Measurements from ENCODE around the gene NEDD8. TPM values are rescaled to one million over a fixed set of nuclear protein-coding genes. Genes with fewer than 3 reads are reported as not detected.

NEDD8 gene
- total and polyA plus RNA-seq, 2 donors (not counting 1 experiment from before 2014, with no cell fraction given), result 86.7 to 98.5 TPM

GRCh38 chr14:24235804-24236688 is 3.9 kb upstream of the NEDD8 start:
- intact Hi-C loops (cut with micrococcal nuclease), result no loop called here
- H3K9ac ChIP-seq (ENCODE audit: low read length), result no peak overlapping the region
- peaks cover 81% of the 10 kb centered on the region for H3K4me1 Mint-ChIP-seq

More at GRCh38 chr14:24235804-24236688, 3.9 kb upstream of the NEDD8 start:
- peaks cover 2 to 61% of the 10 kb centered on the region in 2 experiments for H3K36me3 ChIP-seq (replicated peaks in 1 of 2; ENCODE audit: control extremely low read depth in 1 of 2, control insufficient read depth in 1 of 2, extremely low read depth in 1 of 2, insufficient read depth in 2 of 2, low read length in 1 of 2)
- no peaks in the 10 kb centered on the region for H3K27me3 Mint-ChIP-seq
- no peak overlapping the region for H3K4me3 Mint-ChIP-seq
- TF ChIP-seq CTCF (IDR thresholded peaks at IDR 0.05) (no peak), EZH2 (IDR thresholded peaks at IDR 0.05; ENCODE audit: borderline replicate concordance, insufficient read depth, low read depth, low read length, poor library complexity, severe bottlenecking) (no peak)
- H3K4me1 ChIP-seq (ENCODE audit: control insufficient read depth in 2 of 2, insufficient read depth in 2 of 2, low read length in 2 of 2), result peaks cover 40 to 44% of the 10 kb centered on the region in 2 donors
- no peak for DNase-seq
- no peak overlapping the region for H3K4me2 ChIP-seq (replicated peaks; ENCODE audit: low read depth, low read length, poor library complexity, severe bottlenecking)
- peak overlapping the region; percentile 0 for H3K27ac Mint-ChIP-seq
- H3K9me3 ChIP-seq (ENCODE audit: control extremely low read depth in 1 of 3, control insufficient read depth in 2 of 3, insufficient read depth in 1 of 3, low read length in 2 of 3), result no peaks in the 10 kb centered on the region
- ChIA-PET CTCF (interaction anchor here (1.4 to 3.2 kb wide), 4 partner anchors 20 to 196 kb away, joined by 5 to 10 read pairs (median 7); partner anchors contain the start of gene MDP1), POLR2A (interaction anchor here (0.5 kb wide), 1 partner anchor 85 kb away, joined by 3 read pairs; no protein-coding TSS in a partner anchor)
- no peaks in the 10 kb centered on the region for H3K27me3 ChIP-seq (replicated peaks in 1 of 4; ENCODE audit: control extremely low read depth in 1 of 4, control insufficient read depth in 3 of 4, insufficient read depth in 4 of 4, low read length in 3 of 4)
- no peaks in the 10 kb centered on the region for H3K9me3 Mint-ChIP-seq (ENCODE audit: insufficient read depth)
- no peak overlapping the region for H3K4me3 ChIP-seq (ENCODE audit: control extremely low read depth in 1 of 5, extremely low read depth in 1 of 5, insufficient read depth in 1 of 5, low read depth in 2 of 5, low read length in 4 of 5)
- peaks cover 64% of the 10 kb centered on the region for H3K79me2 ChIP-seq (ENCODE audit: control insufficient read depth, insufficient read depth, low read length)
- peaks cover 38% of the 10 kb centered on the region for H4K20me1 ChIP-seq (ENCODE audit: control insufficient read depth, insufficient read depth, low read length, poor library complexity, severe bottlenecking)
- no CpG with 5 or more reads among the region's 5 CpGs for WGBS (ENCODE audit: insufficient coverage)
- ATAC-seq (ENCODE audit: low read depth), result no peak
- no peak overlapping the region for H2AFZ ChIP-seq (ENCODE audit: insufficient read depth, low read depth, low read length, poor library complexity, severe bottlenecking)
- peak overlapping the region in 1 of 2 donors; percentile 41 for H3K27ac ChIP-seq (ENCODE audit: low read length in 2 of 2)
